ENCODE data around the gene EIF4B. TPM values are rescaled to one million over a fixed set of nuclear protein-coding genes. Genes with fewer than 3 reads are reported as not detected.

EIF4B gene
- polyA plus RNA-seq, 1 donor from 2014 or later: 104 TPM

- peaks cover 20 to 32% (median 27%) of the 10 kb centered on the region in 3 donors for H3K4me1 Mint-ChIP-seq
- H3K36me3 Mint-ChIP-seq: peaks cover 8% of the 10 kb centered on the region
- no peak overlapping the region for H3K4me3 Mint-ChIP-seq
- no peaks in the 10 kb centered on the region for H3K27me3 Mint-ChIP-seq
- H3K9me3 Mint-ChIP-seq: no peaks in the 10 kb centered on the region
- H3K27ac Mint-ChIP-seq: no peak overlapping the region
These were observed 67.6 kb downstream of the EIF4B start for GRCh38 chr12:53073881-53074280.

GRCh38 chr12:53074283-53074998, 68.2 kb downstream of the EIF4B start:
- peaks cover 8% of the 10 kb centered on the region for H3K36me3 Mint-ChIP-seq
- peaks cover 22 to 32% (median 30%) of the 10 kb centered on the region in 3 donors for H3K4me1 Mint-ChIP-seq
- no peaks in the 10 kb centered on the region for H3K9me3 Mint-ChIP-seq
- peak overlapping the region in 2 of 3 donors; percentile 57 to 59 for H3K27ac Mint-ChIP-seq
- no peak overlapping the region for H3K4me3 Mint-ChIP-seq
- no peaks in the 10 kb centered on the region for H3K27me3 Mint-ChIP-seq

GRCh38 chr12:53074999-53075370, 68.7 kb downstream of the EIF4B start:
- Mint-ChIP-seq H3K27me3 (no peaks in the 10 kb centered on the region), H3K4me3 (peak overlapping the region in 1 of 4 donors; percentile 31), H3K4me1 (peaks cover 25 to 36% (median 30%) of the 10 kb centered on the region in 3 donors), H3K27ac (no peak overlapping the region), H3K36me3 (peaks cover 8% of the 10 kb centered on the region), H3K9me3 (no peaks in the 10 kb centered on the region)

- Mint-ChIP-seq H3K4me3 (peak overlapping the region in 1 of 4 donors; percentile 54), H3K36me3 (peaks cover 4% of the 10 kb centered on the region), H3K4me1 (peaks cover 26 to 35% (median 27%) of the 10 kb centered on the region in 3 donors), H3K9me3 (no peaks in the 10 kb centered on the region), H3K27me3 (no peaks in the 10 kb centered on the region), H3K27ac (no peak overlapping the region)
These were observed 70.2 kb downstream of the EIF4B start for GRCh38 chr12:53076461-53076860.

- Mint-ChIP-seq H3K36me3 (peaks cover 4% of the 10 kb centered on the region), H3K4me3 (peak overlapping the region in 3 of 4 donors; percentile 10 to 90 (median 54)), H3K4me1 (peaks cover 26 to 32% (median 27%) of the 10 kb centered on the region in 3 donors), H3K9me3 (no peaks in the 10 kb centered on the region), H3K27me3 (no peaks in the 10 kb centered on the region), H3K27ac (peak overlapping the region in 1 of 3 donors; percentile 37)
These were observed 70.8 kb downstream of the EIF4B start for GRCh38 chr12:53077030-53077429.

GRCh38 chr12:53078425-53079225, 72.4 kb downstream of the EIF4B start:
- H3K4me1 Mint-ChIP-seq: peaks cover 20 to 23% (median 21%) of the 10 kb centered on the region in 3 donors
- H3K9me3 Mint-ChIP-seq: no peaks in the 10 kb centered on the region
- no peaks in the 10 kb centered on the region for H3K27me3 Mint-ChIP-seq
- H3K27ac Mint-ChIP-seq: peak overlapping the region; percentile 63 to 98 (median 91)
- H3K4me3 Mint-ChIP-seq: peak overlapping the region; percentile 90 to 99 (median 94)
- H3K36me3 Mint-ChIP-seq: peaks cover 2% of the 10 kb centered on the region

GRCh38 chr12:53079226-53080117, 73.2 kb downstream of the EIF4B start, which contains the start of gene SPRYD3:
Gene SPRYD3, minus strand, starts transcription at chr12:53079390. Its CDS starts 57 bp downstream, at chr12:53079333.
- H3K9me3 Mint-ChIP-seq: no peaks in the 10 kb centered on the region
- H3K27me3 Mint-ChIP-seq: no peaks in the 10 kb centered on the region
- H3K4me1 Mint-ChIP-seq: peaks cover 15 to 21% (median 20%) of the 10 kb centered on the region in 3 donors
- H3K4me3 Mint-ChIP-seq: peak within 1 kb of the TSS; percentile 90 to 99 (median 94)
- peak within 1 kb of the TSS; percentile 63 to 98 (median 91) for H3K27ac Mint-ChIP-seq
- peaks cover 2% of the 10 kb centered on the region for H3K36me3 Mint-ChIP-seq

- Mint-ChIP-seq H3K27ac (no peak overlapping the region), H3K36me3 (no peaks in the 10 kb centered on the region), H3K4me3 (peak overlapping the region in 2 of 4 donors; percentile 7 to 8), H3K4me1 (peaks cover 8 to 12% (median 12%) of the 10 kb centered on the region in 3 donors), H3K9me3 (no peaks in the 10 kb centered on the region), H3K27me3 (no peaks in the 10 kb centered on the region)
These were observed 76.5 kb downstream of the EIF4B start for GRCh38 chr12:53082637-53083175.

- Mint-ChIP-seq H3K36me3 (no peaks in the 10 kb centered on the region), H3K4me1 (no peaks in the 10 kb centered on the region), H3K9me3 (no peaks in the 10 kb centered on the region), H3K27ac (no peak overlapping the region), H3K27me3 (peaks cover 3% of the 10 kb centered on the region), H3K4me3 (no peak overlapping the region)
These were observed 80.1 kb downstream of the EIF4B start for GRCh38 chr12:53086361-53086760.

- Mint-ChIP-seq H3K27ac (no peak overlapping the region), H3K4me1 (no peaks in the 10 kb centered on the region), H3K27me3 (peaks cover 5% of the 10 kb centered on the region), H3K36me3 (no peaks in the 10 kb centered on the region), H3K9me3 (no peaks in the 10 kb centered on the region), H3K4me3 (no peak overlapping the region)
These were observed 83.8 kb downstream of the EIF4B start for GRCh38 chr12:53090105-53090504.

- Mint-ChIP-seq H3K9me3 (no peaks in the 10 kb centered on the region), H3K27me3 (peaks cover 5% of the 10 kb centered on the region), H3K4me3 (no peak overlapping the region), H3K36me3 (no peaks in the 10 kb centered on the region), H3K4me1 (no peaks in the 10 kb centered on the region), H3K27ac (no peak overlapping the region)
These were observed 84.3 kb downstream of the EIF4B start for GRCh38 chr12:53090554-53090953.

- Mint-ChIP-seq H3K4me3 (no peak overlapping the region), H3K4me1 (no peaks in the 10 kb centered on the region), H3K9me3 (no peaks in the 10 kb centered on the region), H3K36me3 (peaks cover 1% of the 10 kb centered on the region), H3K27ac (no peak overlapping the region), H3K27me3 (peaks cover 5% of the 10 kb centered on the region)
These were observed 85.5 kb downstream of the EIF4B start for GRCh38 chr12:53091756-53092155.
